ENCODE measurements around the gene NF2. TPM values are rescaled to one million over a fixed set of nuclear protein-coding genes. Genes with fewer than 3 reads are reported as not detected.
"Not testable (repeated sequence)": the region's sequence is repeated elsewhere in the genome, so short reads cannot be mapped to it uniquely, and the experiment has no call there.

Gene NF2
- total RNA-seq, 8 experiments from 2014 or later, result 20.3 to 51.2 (median 34.8) TPM

- in situ Hi-C loops (cut with MboI; ENCODE audit: low pct_unique_long_range_greater_than_20kb in 2 of 9, low sequenced_read_pairs in 9 of 9, unreplicated experiment in 9 of 9), result no loop called here
- 68 to 100% (median 88%) methylated on average over 1 to 8 of the region's 10 CpGs for WGBS, 10 experiments
- ATAC-seq (replicated peaks in 6 of 8), result no peak
Measured at GRCh38 chr22:29578462-29579200, 24.8 kb upstream of the NF2 start.

GRCh38 chr22:29580200-29580810, 23.1 kb upstream of the NF2 start:
- peak; percentile 21 to 73 (median 36) for ATAC-seq (replicated peaks in 6 of 8)
- in situ Hi-C loops (cut with MboI; ENCODE audit: low pct_unique_long_range_greater_than_20kb in 2 of 9, low sequenced_read_pairs in 9 of 9, unreplicated experiment in 9 of 9), result no loop called here
- WGBS, 10 experiments, result 17 to 23% (median 20%) methylated on average over 1 to 5 of the region's 8 CpGs; no CpG with 5 or more reads in 5 of the 10 experiments
- Histone ChIP-seq H3K27ac (peak overlapping the region; percentile 79 to 80), H3K4me3 (peak overlapping the region; percentile 46 to 71 (median 64)), H3K4me1 (replicated peaks in 1 of 2) (peaks cover 0 to 13% of the 10 kb centered on the region in 2 donors)

More at GRCh38 chr22:29578462-29579200, 24.8 kb upstream of the NF2 start:
- Histone ChIP-seq H3K4me1 (replicated peaks in 1 of 2) (peaks cover 0 to 13% of the 10 kb centered on the region in 2 donors), H3K4me3 (no peak overlapping the region), H3K27ac (no peak overlapping the region)

- ATAC-seq (replicated peaks in 6 of 8), result no peak
- H3K27ac ChIP-seq, result no peak overlapping the region
- in situ Hi-C loops (cut with MboI; ENCODE audit: low pct_unique_long_range_greater_than_20kb in 2 of 9, low sequenced_read_pairs in 9 of 9, unreplicated experiment in 9 of 9), result no loop called here
Measured at GRCh38 chr22:29581799-29582198, 21.6 kb upstream of the NF2 start.

GRCh38 chr22:29584975-29585374, 18.5 kb upstream of the NF2 start:
- Histone ChIP-seq H3K4me3 (no peak overlapping the region), H3K27ac (no peak overlapping the region), H3K4me1 (replicated peaks in 1 of 2) (peaks cover 16 to 18% of the 10 kb centered on the region in 2 donors)
- in situ Hi-C loops (cut with MboI; ENCODE audit: low pct_unique_long_range_greater_than_20kb in 2 of 9, low sequenced_read_pairs in 9 of 9, unreplicated experiment in 9 of 9), result no loop called here
- ATAC-seq (replicated peaks in 6 of 8), result no peak
- WGBS, 10 experiments, result 69 to 94% (median 82%) methylated on average over 1 to 5 of the region's 5 CpGs; no CpG with 5 or more reads in 4 of the 10 experiments

More at GRCh38 chr22:29581799-29582198, 21.6 kb upstream of the NF2 start:
- 48 to 100% (median 80%) methylated on average over 3 to 10 of the region's 12 CpGs; no CpG with 5 or more reads in 2 of the 10 experiments for WGBS, 10 experiments
- peaks cover 0 to 13% of the 10 kb centered on the region in 2 donors for H3K4me1 ChIP-seq (replicated peaks in 1 of 2)
- peak overlapping the region in 3 of 5 donors; percentile 46 to 71 (median 53) for H3K4me3 ChIP-seq

GRCh38 chr22:29586193-29586705, 17.2 kb upstream of the NF2 start:
- 60 to 98% (median 83%) methylated on average over 1 to 4 of the region's 4 CpGs; no CpG with 5 or more reads in 2 of the 10 experiments for WGBS, 10 experiments
- in situ Hi-C loops (cut with MboI; ENCODE audit: low pct_unique_long_range_greater_than_20kb in 2 of 9, low sequenced_read_pairs in 9 of 9, unreplicated experiment in 9 of 9); H3K4me3 ChIP-seq; ATAC-seq (replicated peaks in 6 of 8); H3K27ac ChIP-seq: not testable (repeated sequence)
- H3K4me1 ChIP-seq (replicated peaks in 1 of 2), result peaks cover 15 to 16% of the 10 kb centered on the region in 2 donors

GRCh38 chr22:29587938-29588699, 15.3 kb upstream of the NF2 start:
- Histone ChIP-seq H3K27ac (peak overlapping the region in 1 of 2 donors; percentile 55), H3K4me1 (replicated peaks in 1 of 2) (peaks cover 8 to 16% of the 10 kb centered on the region in 2 donors), H3K4me3 (no peak overlapping the region)
- 0 to 90% (median 61%) methylated on average over 1 to 8 of the region's 9 CpGs; no CpG with 5 or more reads in 1 of the 10 experiments for WGBS, 10 experiments
- in situ Hi-C loops (cut with MboI; ENCODE audit: low pct_unique_long_range_greater_than_20kb in 2 of 9, low sequenced_read_pairs in 9 of 9, unreplicated experiment in 9 of 9), result no loop called here
- peak in 6 of 8 experiments; percentile 50 to 81 (median 79) for ATAC-seq (replicated peaks in 6 of 8)

GRCh38 chr22:29593923-29594322, 9.5 kb upstream of the NF2 start:
- H3K27ac ChIP-seq, result no peak overlapping the region
- 49 to 100% (median 80%) methylated on average over 2 to 4 of the region's 4 CpGs; no CpG with 5 or more reads in 2 of the 10 experiments for WGBS, 10 experiments
- in situ Hi-C loops (cut with MboI; ENCODE audit: low pct_unique_long_range_greater_than_20kb in 2 of 9, low sequenced_read_pairs in 9 of 9, unreplicated experiment in 9 of 9), result no loop called here
- no peak overlapping the region for H3K4me3 ChIP-seq
- peaks cover 0 to 3% of the 10 kb centered on the region in 2 donors for H3K4me1 ChIP-seq (replicated peaks in 1 of 2)
- no peak for ATAC-seq (replicated peaks in 6 of 8)

DNA sequence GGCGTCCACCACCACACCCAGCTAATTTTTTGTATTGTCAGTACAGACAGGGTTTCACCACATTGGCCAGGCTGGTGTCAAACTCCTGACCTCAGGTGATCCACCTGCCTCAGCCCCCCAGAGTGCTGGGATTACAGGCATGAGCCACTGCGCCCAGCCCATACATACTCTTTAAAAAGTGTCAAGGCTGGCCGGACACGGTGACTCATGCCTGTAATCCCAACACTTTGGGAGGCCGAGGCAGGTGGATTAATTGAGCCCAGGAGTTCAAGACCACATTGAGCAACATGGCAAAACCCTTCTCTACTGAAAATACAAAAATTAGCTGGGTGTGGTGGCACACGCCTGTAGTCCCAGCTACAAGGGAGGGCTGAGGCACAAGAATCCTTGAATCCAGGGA, 9.0 kb upstream of the NF2 start:
- H3K4me3 ChIP-seq; ATAC-seq (replicated peaks in 6 of 8); in situ Hi-C loops (cut with MboI; ENCODE audit: low pct_unique_long_range_greater_than_20kb in 2 of 9, low sequenced_read_pairs in 9 of 9, unreplicated experiment in 9 of 9); H3K4me1 ChIP-seq (replicated peaks in 1 of 2); H3K27ac ChIP-seq: not testable (repeated sequence)
- 77 to 100% (median 92%) methylated on average over 2 to 4 of the region's 6 CpGs; no CpG with 5 or more reads in 3 of the 10 experiments for WGBS, 10 experiments

- in situ Hi-C loops (cut with MboI; ENCODE audit: low pct_unique_long_range_greater_than_20kb in 2 of 9, low sequenced_read_pairs in 9 of 9, unreplicated experiment in 9 of 9), result no loop called here
- no peak for ATAC-seq (replicated peaks in 6 of 8)
- WGBS, 10 experiments, result 83 to 100% (median 95%) methylated on average over 1 to 7 of the region's 10 CpGs; no CpG with 5 or more reads in 4 of the 10 experiments
- Histone ChIP-seq H3K27ac (no peak overlapping the region), H3K4me1 (replicated peaks in 1 of 2) (no peaks in the 10 kb centered on the region), H3K4me3 (no peak overlapping the region)
Measured at GRCh38 chr22:29596408-29596807, 7.0 kb upstream of the NF2 start.

DNA sequence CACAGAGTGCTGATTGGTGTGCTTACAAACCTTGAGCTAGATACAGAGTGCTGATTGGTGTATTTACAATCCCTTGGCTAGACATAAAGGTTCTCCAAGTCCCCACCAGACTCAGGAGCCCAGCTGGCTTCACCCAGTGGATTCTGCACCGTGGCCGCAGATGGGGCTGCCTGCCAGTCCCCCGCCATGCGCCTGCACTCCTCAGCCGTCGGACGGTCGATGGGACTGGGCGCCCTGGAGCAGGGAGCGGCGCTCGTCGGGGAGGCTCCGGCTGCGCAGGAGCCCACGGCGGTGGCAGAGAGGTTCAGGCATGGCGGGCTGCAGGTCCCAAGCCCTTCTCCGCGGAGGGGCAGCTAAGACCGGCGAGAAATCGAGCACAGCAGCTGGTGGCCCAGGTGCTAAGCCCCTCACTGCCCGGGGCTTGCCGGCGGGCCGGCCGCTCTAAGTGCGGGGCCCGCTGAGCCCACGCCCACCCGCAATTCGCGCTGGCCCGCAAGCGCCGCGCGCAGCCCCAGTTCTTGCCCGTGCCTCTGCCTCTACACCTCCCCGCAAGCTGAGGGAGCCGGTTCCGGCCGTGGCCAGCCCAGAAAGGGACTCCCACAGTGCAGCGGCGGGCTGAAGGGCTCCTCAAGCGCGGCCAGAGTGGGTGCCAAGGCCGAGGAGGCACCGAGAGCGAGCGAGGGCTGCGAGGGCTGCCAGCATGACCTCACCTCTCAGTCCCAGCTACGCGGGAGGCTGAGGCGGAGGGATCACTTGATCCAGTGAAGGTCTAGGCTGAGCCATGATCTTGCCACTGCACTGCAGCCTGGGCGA, 5.4 kb upstream of the NF2 start:
- 83 to 97% (median 92%) methylated on average over 5 to 13 of the region's 57 CpGs; no CpG with 5 or more reads in 7 of the 10 experiments for WGBS, 10 experiments
- H3K4me1 ChIP-seq (replicated peaks in 1 of 2); H3K27ac ChIP-seq; in situ Hi-C loops (cut with MboI; ENCODE audit: low pct_unique_long_range_greater_than_20kb in 2 of 9, low sequenced_read_pairs in 9 of 9, unreplicated experiment in 9 of 9); H3K4me3 ChIP-seq; ATAC-seq (replicated peaks in 6 of 8): not testable (repeated sequence)

DNA sequence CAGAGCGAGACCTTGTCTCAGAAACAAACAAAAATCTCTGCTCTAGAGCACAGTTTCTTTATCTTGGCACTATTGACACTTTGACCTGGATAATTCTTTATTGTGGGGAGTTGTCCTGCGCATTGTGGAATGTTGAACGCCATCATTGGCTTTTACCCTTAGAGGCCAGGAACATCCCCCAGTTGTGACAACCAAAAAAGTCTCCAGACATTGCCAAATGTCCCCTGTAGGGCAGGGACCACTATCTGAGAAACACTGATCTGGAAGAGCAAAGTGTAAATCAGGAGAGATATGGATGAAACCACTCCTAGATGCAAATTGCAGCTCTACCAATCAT, 4.8 kb upstream of the NF2 start:
- Histone ChIP-seq H3K4me1 (replicated peaks in 1 of 2) (no peaks in the 10 kb centered on the region), H3K27ac (no peak overlapping the region), H3K4me3 (no peak overlapping the region)
- ATAC-seq (replicated peaks in 6 of 8), result no peak
- in situ Hi-C loops (cut with MboI; ENCODE audit: low pct_unique_long_range_greater_than_20kb in 2 of 9, low sequenced_read_pairs in 9 of 9, unreplicated experiment in 9 of 9), result no loop called here
- 83 to 100% (median 100%) methylated on average over 1 to 3 of the region's 3 CpGs; no CpG with 5 or more reads in 2 of the 10 experiments for whole genome bisulfite sequencing, 10 experiments

DNA sequence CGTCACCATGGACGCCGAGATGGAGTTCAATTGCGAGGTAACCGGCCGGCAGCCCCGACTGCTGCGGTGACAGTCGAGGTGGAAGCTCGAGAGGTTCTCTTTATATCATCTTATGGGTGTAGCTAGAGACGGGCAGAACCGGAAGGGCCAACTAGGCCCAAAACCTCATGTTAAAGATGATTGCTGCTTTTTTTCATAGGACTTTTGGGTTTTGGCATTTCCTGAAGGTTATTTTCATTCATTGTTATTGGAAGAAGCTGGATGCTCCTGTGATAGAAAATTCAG, 585 bp downstream of the NF2 start:
- Histone ChIP-seq H3K4me1 (replicated peaks in 1 of 2) (peaks cover 3 to 11% of the 10 kb centered on the region in 2 donors), H3K27ac (peak overlapping the region; percentile 70 to 87), H3K4me3 (peak overlapping the region; percentile 62 to 80 (median 67))
- in situ Hi-C loops (cut with MboI; ENCODE audit: low pct_unique_long_range_greater_than_20kb in 2 of 9, low sequenced_read_pairs in 9 of 9, unreplicated experiment in 9 of 9), result no loop called here
- ATAC-seq (replicated peaks in 6 of 8), result no peak
- 0 to 5% (median 0%) methylated on average over 1 to 12 of the region's 12 CpGs; no CpG with 5 or more reads in 2 of the 10 experiments for WGBS, 10 experiments
